WTC11 (cell line): ENCODE data around the gene SNX22. TPM values are rescaled to one million over a fixed set of nuclear protein-coding genes. Genes with fewer than 3 reads are reported as not detected.

Experiments
- ATAC-seq: fragments of 200-7000 bp; cut with Tn5 transposase; 2 replicates; pipeline ENCODE4 v1.10.0; 2021; ENCODE audit warnings: mild to moderate bottlenecking, moderate library complexity
- CTCF ChIA-PET: fragments of 300-600 bp; sonication (Branson Sonifier 250); formaldehyde crosslinking; loops from one replicate; lab custom pipeline; 2021; ENCODE audit warnings: antibody characterized with exemption; lab: Charles Lee
- POLR2A ChIA-PET: fragments of 350-600 bp; sonication (Branson Sonifier 250); formaldehyde crosslinking; loops from one replicate; lab custom pipeline; 2021; ENCODE audit warnings: antibody characterized with exemption; lab: Charles Lee
- DNase-seq: peaks from one replicate; pipeline ENCODE4 v3.0.0; 2021; ENCODE audit warnings: low spot score
- H3K27ac Mint-ChIP-seq: 2 replicates; pipeline ENCODE4 v1.8.0; 2021; ENCODE audit warnings: mixed read lengths
- H3K27me3 Mint-ChIP-seq: 2 replicates; pipeline ENCODE4 v1.8.0; 2021; ENCODE audit warnings: low read depth, mild to moderate bottlenecking, moderate library complexity, mixed read lengths
- H3K36me3 Mint-ChIP-seq: 2 replicates; pipeline ENCODE4 v1.8.0; 2021; ENCODE audit warnings: mixed read lengths
- H3K4me1 Mint-ChIP-seq: 2 replicates; pipeline ENCODE4 v1.8.0; 2022; ENCODE audit warnings: mixed read lengths
- H3K4me3 Mint-ChIP-seq: 2 replicates; pipeline ENCODE4 v1.8.0; 2021; ENCODE audit warnings: mild to moderate bottlenecking, moderate library complexity, mixed read lengths
- H3K9me3 Mint-ChIP-seq: 2 replicates; pipeline ENCODE4 v1.8.0; 2021; ENCODE audit warnings: mixed read lengths
- ATF1 ChIP-seq: sonication (generic); formaldehyde crosslinking; IDR thresholded peaks from 2 replicates; pipeline ENCODE4 v1.8.1; 2023; ENCODE audit warnings: mild to moderate bottlenecking, moderate library complexity, missing genetic modification reagents
- CBFB ChIP-seq: sonication (generic); formaldehyde crosslinking; IDR thresholded peaks from 2 replicates; pipeline ENCODE4 v1.8.1; 2022; ENCODE audit warnings: mild to moderate bottlenecking, low read depth, missing genetic modification reagents
- ELF4 ChIP-seq: sonication (generic); formaldehyde crosslinking; IDR thresholded peaks from 2 replicates; pipeline ENCODE4 v1.8.1; 2022; ENCODE audit warnings: low read depth, mild to moderate bottlenecking, moderate library complexity, missing genetic modification reagents
- FOXP1 ChIP-seq: sonication (generic); formaldehyde crosslinking; IDR thresholded peaks from 2 replicates; pipeline ENCODE4 v1.8.0; 2022; ENCODE audit warnings: missing genetic modification reagents, mild to moderate bottlenecking, moderate library complexity, borderline replicate concordance
- JUN ChIP-seq: sonication (generic); formaldehyde crosslinking; IDR thresholded peaks from 2 replicates; pipeline ENCODE4 v1.8.0; 2023; ENCODE audit warnings: mild to moderate bottlenecking, missing genetic modification reagents
- KAT7 ChIP-seq: sonication (generic); formaldehyde crosslinking; IDR thresholded peaks from 2 replicates; pipeline ENCODE4 v1.8.1; 2023; ENCODE audit warnings: missing genetic modification reagents, mild to moderate bottlenecking, borderline replicate concordance
- NFATC4 ChIP-seq: fragments of 250-450 bp; sonication (Bioruptor Pico); IDR thresholded peaks from 2 replicates; pipeline ENCODE4 v1.9.0; 2021; ENCODE audit warnings: mild to moderate bottlenecking
- TEAD4 ChIP-seq: sonication (generic); formaldehyde crosslinking; IDR thresholded peaks from 2 replicates; pipeline ENCODE4 v1.8.0; 2022; ENCODE audit warnings: mild to moderate bottlenecking, missing genetic modification reagents
- ZNF219 ChIP-seq: sonication (generic); formaldehyde crosslinking; IDR thresholded peaks from 2 replicates; pipeline ENCODE4 v1.8.0; 2023; ENCODE audit warnings: missing genetic modification reagents, mild to moderate bottlenecking, borderline replicate concordance
- ZNF232 ChIP-seq: sonication (generic); formaldehyde crosslinking; IDR thresholded peaks from 2 replicates; pipeline ENCODE4 v1.8.0; 2022; ENCODE audit warnings: mild to moderate bottlenecking, missing genetic modification reagents
- total RNA-seq: library from RNA; stranded (reverse); gene quantifications from 3 replicates; pipeline ENCODE4 v1.2.3, GENCODE V29; 2021
- TF ChIP-seq, protein P1 (sequence below): sonication (generic); formaldehyde crosslinking; IDR thresholded peaks from 2 replicates; pipeline ENCODE4 v1.8.1; 2023; ENCODE audit warnings: mild to moderate bottlenecking, missing genetic modification reagents, moderate library complexity
- TF ChIP-seq, protein P2 (sequence below): fragments of 200-600 bp; IDR thresholded peaks from 2 replicates; pipeline ENCODE4 v1.8.0; 2022; ENCODE audit warnings: antibody characterized with exemption
- TF ChIP-seq, protein P3 (sequence below): fragments of 250-450 bp; sonication (Bioruptor Pico); IDR thresholded peaks from 2 replicates; pipeline ENCODE4 v1.8.0; 2021; ENCODE audit warnings: mild to moderate bottlenecking
- TF ChIP-seq, protein P4 (sequence below): sonication (generic); formaldehyde crosslinking; IDR thresholded peaks from 2 replicates; pipeline ENCODE4 v1.8.0; 2023; ENCODE audit warnings: missing genetic modification reagents
- TF ChIP-seq, protein P5 (sequence below): sonication (generic); formaldehyde crosslinking; IDR thresholded peaks from 2 replicates; pipeline ENCODE4 v1.8.1; 2022; ENCODE audit warnings: mild to moderate bottlenecking, missing genetic modification reagents, moderate library complexity, borderline replicate concordance
- TF ChIP-seq, protein P6 (sequence below): sonication (generic); formaldehyde crosslinking; IDR thresholded peaks from 2 replicates; pipeline ENCODE4 v1.8.0; 2023; ENCODE audit warnings: mild to moderate bottlenecking, missing genetic modification reagents

SNX22 gene
- total RNA-seq, 1 experiment from 2014 or later = 5.9 TPM

DNA sequence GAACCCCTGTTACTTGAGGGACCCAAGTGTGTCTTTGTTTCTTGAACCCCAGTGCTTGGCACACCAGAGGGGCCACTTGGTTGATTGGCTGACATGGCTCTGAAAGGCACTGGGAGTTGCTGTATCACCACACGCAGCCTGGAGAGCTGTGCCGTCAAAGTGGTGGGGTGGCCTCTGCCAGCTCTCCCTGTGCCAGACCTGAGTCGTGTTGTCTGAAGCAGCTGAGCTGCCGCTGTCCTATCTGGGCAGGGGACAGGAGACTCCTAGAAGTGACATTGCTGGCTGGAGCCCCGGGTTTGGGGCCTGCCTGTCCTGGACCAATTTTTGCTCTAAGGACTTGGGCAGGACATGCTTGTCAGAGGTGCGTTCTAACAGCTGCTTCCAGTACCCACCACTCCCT lies 5.5 kb upstream of the SNX22 start:
- DNase-seq (no peak), ATAC-seq (no peak)
- POLR2A ChIA-PET = no interaction called here
- no peaks in the 10 kb centered on the region for H3K9me3 Mint-ChIP-seq
- no peak for TF ChIP-seq FOXP1 (CRISPR knock-in tag)
- TF ChIP-seq ATF1 (CRISPR knock-in tag) = no peak
- TF ChIP-seq ZNF232 = no peak
- TF ChIP-seq, protein P1, sequence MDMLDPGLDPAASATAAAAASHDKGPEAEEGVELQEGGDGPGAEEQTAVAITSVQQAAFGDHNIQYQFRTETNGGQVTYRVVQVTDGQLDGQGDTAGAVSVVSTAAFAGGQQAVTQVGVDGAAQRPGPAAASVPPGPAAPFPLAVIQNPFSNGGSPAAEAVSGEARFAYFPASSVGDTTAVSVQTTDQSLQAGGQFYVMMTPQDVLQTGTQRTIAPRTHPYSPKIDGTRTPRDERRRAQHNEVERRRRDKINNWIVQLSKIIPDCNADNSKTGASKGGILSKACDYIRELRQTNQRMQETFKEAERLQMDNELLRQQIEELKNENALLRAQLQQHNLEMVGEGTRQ (CRISPR knock-in tag) = no peak
- TF ChIP-seq, protein P2, sequence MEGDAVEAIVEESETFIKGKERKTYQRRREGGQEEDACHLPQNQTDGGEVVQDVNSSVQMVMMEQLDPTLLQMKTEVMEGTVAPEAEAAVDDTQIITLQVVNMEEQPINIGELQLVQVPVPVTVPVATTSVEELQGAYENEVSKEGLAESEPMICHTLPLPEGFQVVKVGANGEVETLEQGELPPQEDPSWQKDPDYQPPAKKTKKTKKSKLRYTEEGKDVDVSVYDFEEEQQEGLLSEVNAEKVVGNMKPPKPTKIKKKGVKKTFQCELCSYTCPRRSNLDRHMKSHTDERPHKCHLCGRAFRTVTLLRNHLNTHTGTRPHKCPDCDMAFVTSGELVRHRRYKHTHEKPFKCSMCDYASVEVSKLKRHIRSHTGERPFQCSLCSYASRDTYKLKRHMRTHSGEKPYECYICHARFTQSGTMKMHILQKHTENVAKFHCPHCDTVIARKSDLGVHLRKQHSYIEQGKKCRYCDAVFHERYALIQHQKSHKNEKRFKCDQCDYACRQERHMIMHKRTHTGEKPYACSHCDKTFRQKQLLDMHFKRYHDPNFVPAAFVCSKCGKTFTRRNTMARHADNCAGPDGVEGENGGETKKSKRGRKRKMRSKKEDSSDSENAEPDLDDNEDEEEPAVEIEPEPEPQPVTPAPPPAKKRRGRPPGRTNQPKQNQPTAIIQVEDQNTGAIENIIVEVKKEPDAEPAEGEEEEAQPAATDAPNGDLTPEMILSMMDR = no peak
- TF ChIP-seq, protein P3, sequence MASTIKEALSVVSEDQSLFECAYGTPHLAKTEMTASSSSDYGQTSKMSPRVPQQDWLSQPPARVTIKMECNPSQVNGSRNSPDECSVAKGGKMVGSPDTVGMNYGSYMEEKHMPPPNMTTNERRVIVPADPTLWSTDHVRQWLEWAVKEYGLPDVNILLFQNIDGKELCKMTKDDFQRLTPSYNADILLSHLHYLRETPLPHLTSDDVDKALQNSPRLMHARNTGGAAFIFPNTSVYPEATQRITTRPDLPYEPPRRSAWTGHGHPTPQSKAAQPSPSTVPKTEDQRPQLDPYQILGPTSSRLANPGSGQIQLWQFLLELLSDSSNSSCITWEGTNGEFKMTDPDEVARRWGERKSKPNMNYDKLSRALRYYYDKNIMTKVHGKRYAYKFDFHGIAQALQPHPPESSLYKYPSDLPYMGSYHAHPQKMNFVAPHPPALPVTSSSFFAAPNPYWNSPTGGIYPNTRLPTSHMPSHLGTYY (CRISPR knock-in tag) = no peak
- no peak for TF ChIP-seq ELF4 (CRISPR knock-in tag)
- no peak overlapping the region for H3K4me3 Mint-ChIP-seq
- H3K27ac Mint-ChIP-seq = no peak overlapping the region
- no peaks in the 10 kb centered on the region for H3K36me3 Mint-ChIP-seq
- peaks cover 8% of the 10 kb centered on the region for H3K4me1 Mint-ChIP-seq
- H3K27me3 Mint-ChIP-seq = peaks cover 18% of the 10 kb centered on the region
- CTCF ChIA-PET = interaction anchor here (4.9 kb wide), 1 partner anchor 8 kb away, joined by 39 read pairs; no protein-coding TSS in a partner anchor

DNA sequence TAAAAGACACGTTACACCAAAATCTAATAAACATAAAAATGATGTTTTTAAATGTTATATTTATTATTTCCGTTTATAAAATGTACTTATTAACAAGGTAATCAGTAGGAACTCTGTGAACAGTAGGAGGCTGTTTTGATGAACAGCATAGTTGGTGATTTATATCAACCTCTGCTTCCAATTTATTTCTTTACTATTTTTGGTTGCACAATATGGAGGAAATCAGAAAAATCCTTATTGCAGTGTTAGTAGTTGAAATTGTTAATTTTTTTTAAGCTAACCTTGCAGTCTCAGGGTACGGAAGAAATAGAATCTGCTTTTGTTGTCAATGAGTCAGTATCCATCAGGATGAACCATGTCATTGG lies 5.0 kb upstream of the SNX22 start:
- ChIA-PET CTCF (no interaction called here), POLR2A (no interaction called here)
- Mint-ChIP-seq H3K27me3 (peaks cover 19% of the 10 kb centered on the region), H3K9me3 (no peaks in the 10 kb centered on the region), H3K4me1 (peaks cover 8% of the 10 kb centered on the region), H3K27ac (no peak overlapping the region), H3K36me3 (no peaks in the 10 kb centered on the region), H3K4me3 (no peak overlapping the region)
- DNase-seq = no peak
- no peak for ATAC-seq
- no peak for TF ChIP-seq NFATC4
- no peak for TF ChIP-seq ZNF219
- TF ChIP-seq, protein P4, sequence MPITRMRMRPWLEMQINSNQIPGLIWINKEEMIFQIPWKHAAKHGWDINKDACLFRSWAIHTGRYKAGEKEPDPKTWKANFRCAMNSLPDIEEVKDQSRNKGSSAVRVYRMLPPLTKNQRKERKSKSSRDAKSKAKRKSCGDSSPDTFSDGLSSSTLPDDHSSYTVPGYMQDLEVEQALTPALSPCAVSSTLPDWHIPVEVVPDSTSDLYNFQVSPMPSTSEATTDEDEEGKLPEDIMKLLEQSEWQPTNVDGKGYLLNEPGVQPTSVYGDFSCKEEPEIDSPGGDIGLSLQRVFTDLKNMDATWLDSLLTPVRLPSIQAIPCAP = no peak
- TF ChIP-seq JUN (CRISPR knock-in tag) = no peak
- TF ChIP-seq FOXP1 (CRISPR knock-in tag) = no peak
- TF ChIP-seq KAT7 (CRISPR knock-in tag) = no peak
- TF ChIP-seq, protein P5, sequence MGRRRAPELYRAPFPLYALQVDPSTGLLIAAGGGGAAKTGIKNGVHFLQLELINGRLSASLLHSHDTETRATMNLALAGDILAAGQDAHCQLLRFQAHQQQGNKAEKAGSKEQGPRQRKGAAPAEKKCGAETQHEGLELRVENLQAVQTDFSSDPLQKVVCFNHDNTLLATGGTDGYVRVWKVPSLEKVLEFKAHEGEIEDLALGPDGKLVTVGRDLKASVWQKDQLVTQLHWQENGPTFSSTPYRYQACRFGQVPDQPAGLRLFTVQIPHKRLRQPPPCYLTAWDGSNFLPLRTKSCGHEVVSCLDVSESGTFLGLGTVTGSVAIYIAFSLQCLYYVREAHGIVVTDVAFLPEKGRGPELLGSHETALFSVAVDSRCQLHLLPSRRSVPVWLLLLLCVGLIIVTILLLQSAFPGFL (CRISPR knock-in tag) = no peak
- no peak for TF ChIP-seq TEAD4 (CRISPR knock-in tag)
- TF ChIP-seq, protein P6, sequence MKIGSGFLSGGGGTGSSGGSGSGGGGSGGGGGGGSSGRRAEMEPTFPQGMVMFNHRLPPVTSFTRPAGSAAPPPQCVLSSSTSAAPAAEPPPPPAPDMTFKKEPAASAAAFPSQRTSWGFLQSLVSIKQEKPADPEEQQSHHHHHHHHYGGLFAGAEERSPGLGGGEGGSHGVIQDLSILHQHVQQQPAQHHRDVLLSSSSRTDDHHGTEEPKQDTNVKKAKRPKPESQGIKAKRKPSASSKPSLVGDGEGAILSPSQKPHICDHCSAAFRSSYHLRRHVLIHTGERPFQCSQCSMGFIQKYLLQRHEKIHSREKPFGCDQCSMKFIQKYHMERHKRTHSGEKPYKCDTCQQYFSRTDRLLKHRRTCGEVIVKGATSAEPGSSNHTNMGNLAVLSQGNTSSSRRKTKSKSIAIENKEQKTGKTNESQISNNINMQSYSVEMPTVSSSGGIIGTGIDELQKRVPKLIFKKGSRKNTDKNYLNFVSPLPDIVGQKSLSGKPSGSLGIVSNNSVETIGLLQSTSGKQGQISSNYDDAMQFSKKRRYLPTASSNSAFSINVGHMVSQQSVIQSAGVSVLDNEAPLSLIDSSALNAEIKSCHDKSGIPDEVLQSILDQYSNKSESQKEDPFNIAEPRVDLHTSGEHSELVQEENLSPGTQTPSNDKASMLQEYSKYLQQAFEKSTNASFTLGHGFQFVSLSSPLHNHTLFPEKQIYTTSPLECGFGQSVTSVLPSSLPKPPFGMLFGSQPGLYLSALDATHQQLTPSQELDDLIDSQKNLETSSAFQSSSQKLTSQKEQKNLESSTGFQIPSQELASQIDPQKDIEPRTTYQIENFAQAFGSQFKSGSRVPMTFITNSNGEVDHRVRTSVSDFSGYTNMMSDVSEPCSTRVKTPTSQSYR (CRISPR knock-in tag) = no peak
- no peak for TF ChIP-seq CBFB (CRISPR knock-in tag)
